GM12801 (cell line): ENCODE measurements around the gene EMC8.

Source experiments
- TF ChIP-seq, protein P1 (sequence below): IDR thresholded peaks from one replicate; pipeline ENCODE4 v1.5.1; 2011; ENCODE audit warnings: control low read depth; ENCODE audit not compliant: insufficient read length; ENCODE audit errors: extremely low read depth

The EMC8 gene

GRCh38 chr16:85796599-85796998, 2.7 kb downstream of the EMC8 start:
- TF ChIP-seq, protein P1, sequence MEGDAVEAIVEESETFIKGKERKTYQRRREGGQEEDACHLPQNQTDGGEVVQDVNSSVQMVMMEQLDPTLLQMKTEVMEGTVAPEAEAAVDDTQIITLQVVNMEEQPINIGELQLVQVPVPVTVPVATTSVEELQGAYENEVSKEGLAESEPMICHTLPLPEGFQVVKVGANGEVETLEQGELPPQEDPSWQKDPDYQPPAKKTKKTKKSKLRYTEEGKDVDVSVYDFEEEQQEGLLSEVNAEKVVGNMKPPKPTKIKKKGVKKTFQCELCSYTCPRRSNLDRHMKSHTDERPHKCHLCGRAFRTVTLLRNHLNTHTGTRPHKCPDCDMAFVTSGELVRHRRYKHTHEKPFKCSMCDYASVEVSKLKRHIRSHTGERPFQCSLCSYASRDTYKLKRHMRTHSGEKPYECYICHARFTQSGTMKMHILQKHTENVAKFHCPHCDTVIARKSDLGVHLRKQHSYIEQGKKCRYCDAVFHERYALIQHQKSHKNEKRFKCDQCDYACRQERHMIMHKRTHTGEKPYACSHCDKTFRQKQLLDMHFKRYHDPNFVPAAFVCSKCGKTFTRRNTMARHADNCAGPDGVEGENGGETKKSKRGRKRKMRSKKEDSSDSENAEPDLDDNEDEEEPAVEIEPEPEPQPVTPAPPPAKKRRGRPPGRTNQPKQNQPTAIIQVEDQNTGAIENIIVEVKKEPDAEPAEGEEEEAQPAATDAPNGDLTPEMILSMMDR, result no peak

DNA sequence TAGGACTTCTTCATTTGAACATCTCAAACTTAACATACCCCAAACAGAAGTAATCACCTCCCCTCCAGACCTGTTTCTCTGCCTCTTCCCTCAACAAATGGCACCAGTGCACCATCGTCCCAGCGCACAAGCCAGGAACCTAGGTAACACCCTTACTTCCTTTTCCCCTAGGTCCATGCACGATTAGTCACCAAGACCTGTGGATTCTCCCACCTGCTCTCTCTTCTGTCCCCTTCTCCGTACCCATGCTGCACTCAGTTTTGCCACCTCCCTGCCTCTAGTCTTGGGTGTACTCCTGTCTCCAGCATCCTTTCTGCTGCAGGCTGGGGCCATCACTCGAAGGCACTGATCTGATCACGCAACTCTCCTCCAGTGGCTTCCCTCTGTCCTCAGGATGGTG, 3.2 kb downstream of the EMC8 start:
- TF ChIP-seq, protein P1, result no peak

GRCh38 chr16:85794696-85795095, 4.6 kb downstream of the EMC8 start:
- TF ChIP-seq, protein P1, result no peak

GRCh38 chr16:85793662-85794298, 5.6 kb downstream of the EMC8 start:
- TF ChIP-seq, protein P1, result no peak

DNA sequence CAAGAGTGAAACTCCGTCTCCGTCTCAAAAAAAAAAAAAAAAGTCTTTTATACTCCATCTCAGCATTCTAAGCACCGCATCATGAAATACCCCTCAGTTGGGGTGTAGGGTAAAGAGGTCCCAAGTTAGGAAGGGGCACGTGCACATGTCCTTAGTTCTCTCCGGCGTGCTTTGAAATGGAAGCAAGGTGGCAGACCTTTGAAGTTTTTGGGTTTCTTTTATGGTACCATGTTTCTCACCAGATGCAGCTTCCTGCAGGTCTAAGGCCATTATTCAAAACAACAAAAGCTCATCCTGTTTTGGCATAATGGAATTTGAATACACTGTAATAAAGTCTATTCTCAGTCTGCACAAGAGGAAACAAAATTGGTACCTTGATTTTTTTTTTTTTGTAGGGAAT, 9.6 kb downstream of the EMC8 start:
- TF ChIP-seq, protein P1, result no peak

DNA sequence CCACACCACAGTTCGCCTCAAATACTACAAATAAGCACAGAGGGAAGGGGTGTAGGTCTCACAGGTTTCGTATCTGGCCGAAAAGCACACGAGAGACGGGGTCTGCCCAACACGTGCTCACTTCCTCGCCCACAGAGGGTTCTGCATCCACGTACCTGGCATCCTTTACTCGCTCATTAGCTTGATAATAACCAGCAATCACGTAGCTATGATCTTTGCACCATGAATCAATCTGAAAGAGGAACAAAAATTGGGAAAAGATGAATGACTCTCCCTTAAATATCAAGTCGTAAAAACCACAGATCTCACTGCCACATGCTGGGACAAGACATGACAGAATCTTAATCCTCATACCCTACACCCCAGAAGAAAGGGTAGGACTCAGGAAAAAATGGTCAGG, 10.5 kb downstream of the EMC8 start:
- TF ChIP-seq, protein P1, result no peak

- TF ChIP-seq, protein P1, result no peak
These were observed 13.4 kb downstream of the EMC8 start for GRCh38 chr16:85785927-85786326.

DNA sequence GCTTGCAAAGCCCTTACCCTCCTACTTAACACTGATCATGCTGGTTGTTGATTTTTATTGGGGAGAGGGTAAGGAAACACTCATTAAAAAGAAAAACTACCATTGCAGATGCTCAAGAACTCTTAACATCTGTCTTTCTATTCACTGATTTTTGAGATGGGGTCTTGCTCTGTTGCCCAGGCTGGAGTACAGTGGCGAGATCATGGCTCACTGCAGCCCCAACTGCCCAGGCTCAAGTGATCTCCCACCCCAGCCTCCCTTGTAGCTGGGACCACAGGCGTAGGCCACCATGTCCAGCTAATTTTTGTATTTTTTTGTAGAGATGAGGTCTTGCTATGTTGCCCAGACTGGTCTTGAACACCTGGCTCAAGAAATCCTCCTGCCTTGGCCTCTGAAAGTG, 14.5 kb downstream of the EMC8 start:
- TF ChIP-seq, protein P1, result no peak
